Activated CD4-positive, alpha-beta T cell treated with anti-CD3 and anti-CD28 coated beads, Interleukin-2, amount 50 U/mL, for 1 hour (primary cell): ENCODE data around the gene CHD3.
A peak's percentile ranks its signal among the peaks of the same experiment; 100 is the strongest.

ENCODE experiments used
- DNase-seq: peaks from one replicate; pipeline ENCODE4 v3.0.0-alpha.2; 2020

The CHD3 gene

DNA sequence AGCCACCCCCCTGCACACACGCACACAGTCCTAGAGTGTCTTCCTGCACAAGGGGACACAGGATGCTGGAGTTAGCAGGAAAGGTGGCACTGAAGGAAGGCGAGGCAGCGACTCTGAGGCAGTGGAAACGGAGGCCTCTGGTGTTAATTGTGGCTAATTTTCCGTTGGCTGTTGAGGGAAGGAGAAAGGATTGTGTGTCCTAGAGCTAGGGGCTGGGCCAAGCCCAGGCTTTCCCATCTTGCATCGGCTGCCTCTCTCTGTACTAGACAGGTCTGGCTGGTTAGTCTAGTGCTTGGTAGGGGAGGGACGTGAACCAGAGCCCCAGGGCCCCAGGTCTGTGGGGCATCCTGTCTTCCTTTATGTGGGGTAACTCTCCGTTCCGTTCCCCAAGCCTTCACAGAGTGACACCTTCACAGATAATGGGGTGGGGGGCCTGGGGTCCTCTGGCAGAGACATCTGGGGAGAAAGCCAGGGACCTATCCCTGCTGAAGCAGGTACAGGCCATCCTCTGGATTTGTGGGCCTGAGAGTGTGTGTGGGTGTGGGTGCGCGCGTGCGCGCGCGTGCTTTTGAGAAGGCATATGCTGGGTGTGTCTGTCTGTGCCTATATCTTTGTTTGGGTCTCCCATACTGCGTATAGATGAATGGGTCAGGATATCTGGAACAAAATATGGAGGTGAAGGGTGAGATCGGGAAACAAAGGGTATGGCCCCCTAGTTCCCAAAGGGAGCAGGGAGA is at the start of gene CHD3:
CHD3 (plus strand) TSS at position 606 of the 737 bp plus-strand sequence. CDS start 212 bp downstream, outside the sequence.
- DNase-seq = peak; percentile 45

DNA sequence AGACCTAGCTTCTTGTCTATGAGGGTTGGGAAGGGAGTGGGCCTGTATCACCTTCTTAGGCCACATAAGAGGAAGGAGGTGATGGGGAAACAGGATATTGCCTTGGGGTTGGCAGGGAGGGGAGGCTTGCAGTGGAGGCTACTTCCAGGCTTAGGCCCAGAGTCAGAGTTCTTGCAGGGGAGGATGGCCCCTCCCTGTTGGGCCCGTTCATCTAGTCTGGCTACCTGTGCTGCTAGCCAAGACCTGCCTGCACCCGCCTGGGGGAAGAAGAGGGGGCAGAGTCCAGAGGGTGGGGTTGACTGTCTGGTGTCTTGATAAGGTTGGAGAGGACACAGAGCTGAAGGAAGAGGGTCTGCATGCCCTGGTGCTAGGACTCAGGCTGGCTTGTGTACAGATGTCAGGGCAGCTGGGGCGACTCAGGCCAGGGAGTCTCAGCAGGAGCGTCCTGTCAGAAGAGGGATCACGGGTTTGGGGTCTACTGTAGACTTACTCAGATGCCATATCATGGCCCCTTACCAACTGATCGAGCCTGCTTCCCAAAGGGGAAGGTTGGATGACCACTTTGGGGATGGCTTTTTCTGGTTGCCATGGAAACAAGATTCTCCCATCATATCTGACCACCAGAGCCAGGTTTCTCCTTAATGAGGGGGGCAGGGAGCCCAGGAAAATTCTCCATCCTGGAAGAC is 49.3 kb upstream of the CHD3 start:
- no peak for DNase-seq

DNA sequence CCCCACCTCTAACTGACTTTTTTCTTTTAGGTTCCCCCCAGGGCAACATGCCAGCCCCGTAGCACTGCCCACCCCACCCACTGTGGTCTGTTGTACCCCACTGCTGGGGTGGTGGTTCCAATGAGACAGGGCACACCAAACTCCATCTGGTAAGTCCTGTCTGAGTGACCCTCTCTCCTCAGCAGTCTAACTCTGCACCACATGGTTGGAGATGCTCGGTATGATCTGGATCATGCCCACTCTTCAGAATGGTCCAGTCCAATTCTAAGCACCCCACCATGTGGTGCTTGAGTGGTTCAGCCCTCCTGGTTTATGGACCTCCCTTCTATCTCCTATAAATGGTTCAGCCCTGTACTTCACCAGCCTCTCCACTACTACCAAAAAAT is 48.7 kb upstream of the CHD3 start:
- no peak for DNase-seq

- DNase-seq = no peak
Measured at GRCh38 chr17:7840441-7840840, 48.1 kb upstream of the CHD3 start.

DNA sequence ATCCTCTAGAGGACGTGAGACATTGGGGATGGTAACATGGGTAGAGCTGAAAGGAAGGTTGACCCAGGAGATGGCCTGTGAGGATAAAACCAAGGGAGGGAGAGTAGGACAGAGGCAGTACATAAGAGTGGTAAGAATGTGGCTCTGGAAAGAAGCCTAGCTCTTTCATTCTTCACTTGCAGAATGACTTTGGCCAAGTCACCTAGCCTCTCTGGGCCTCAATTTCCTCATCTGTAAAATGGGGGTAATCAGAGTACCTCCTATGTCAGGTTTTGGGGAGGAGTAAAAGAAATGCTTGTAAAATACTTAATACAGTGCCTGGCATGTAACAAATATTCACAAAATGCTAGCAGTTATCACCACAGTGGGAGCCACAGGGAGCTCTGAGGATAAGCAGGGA is 47.7 kb upstream of the CHD3 start:
- no peak for DNase-seq

- DNase-seq = peak; percentile 95
Measured at GRCh38 chr17:7841396-7841914, 47.1 kb upstream of the CHD3 start.

DNA sequence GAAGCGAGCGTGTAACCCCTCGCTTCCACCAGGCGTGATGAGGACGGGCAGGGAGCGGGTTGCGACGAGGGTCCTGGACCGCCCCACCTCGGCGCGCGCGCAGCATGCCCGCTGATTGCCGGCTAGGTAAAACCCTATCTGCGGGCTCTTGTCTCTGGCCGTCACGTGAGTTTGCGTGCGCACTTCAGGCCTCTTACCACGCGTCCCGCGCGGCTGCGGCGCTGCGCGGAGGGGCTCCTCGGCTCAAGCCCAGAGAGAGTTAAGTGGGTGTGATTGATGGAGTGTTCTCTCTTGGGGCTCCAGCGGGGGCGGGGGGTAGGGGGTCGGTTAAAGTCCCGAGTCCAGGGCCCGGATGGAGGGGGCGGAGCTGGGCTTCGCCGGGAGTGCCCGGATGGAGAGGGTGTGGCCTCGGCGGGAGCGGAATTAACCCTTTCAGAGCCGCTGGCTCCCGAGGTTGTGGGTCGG is 46.6 kb upstream of the CHD3 start:
- peak; percentile 80 for DNase-seq

DNA sequence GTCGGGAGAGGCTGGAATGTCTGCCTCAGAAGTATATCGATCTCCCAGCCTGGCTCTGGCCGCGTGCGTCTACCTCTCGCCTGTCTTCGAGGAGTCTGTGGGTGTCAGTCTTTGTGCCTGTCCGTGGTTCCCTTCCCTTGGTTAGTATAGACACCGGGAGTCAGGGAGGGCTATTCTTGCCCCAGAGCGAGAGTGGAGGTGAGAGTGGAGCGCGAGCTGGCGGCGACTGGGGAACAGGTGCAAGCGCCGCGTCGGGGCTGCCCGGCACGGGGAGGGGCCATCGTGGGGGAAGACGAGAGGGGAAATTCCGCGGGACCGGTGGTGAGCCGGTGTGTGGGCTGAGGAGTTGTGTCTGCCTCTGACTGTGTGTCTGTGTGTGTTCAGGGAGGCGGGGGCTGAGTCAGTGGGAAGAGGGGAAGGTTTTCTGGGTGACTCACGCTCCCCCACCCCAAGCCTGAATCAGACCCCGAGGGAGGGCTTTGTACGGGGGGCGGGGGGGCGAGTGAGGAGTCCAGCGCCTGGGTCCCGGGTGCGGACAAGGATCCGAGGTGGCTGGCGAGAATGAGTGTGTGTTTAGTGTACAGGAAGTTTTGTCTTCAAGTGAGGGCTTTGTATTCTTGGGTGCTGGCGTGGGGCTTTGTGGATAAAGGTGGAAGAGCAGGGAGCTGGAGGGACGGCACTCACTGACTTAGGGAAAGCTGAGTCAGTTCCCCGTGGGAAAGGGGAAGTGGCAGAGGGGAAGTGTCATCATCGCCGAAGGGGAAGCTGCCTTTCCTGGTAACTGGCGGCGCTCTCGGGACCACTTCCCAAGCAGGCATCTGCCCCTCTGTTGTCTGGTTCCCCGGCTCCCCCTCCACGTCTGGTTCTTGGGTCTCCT is 46.0 kb upstream of the CHD3 start:
- peak; percentile 97 for DNase-seq

DNA sequence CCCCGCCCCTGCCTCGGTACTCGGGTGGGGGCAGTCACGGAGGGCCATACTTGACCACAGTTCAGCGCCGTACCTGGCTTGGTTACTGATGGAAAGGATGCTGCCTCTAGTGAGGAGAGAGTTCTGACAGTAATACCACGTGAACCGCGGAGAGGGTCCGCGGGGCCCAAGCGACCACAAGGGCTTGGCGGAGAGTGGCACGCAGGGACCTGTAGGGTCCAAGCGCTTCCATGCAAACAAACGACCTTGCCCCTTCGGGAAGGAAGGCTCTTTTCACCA is 45.4 kb upstream of the CHD3 start:
- DNase-seq = no peak

DNA sequence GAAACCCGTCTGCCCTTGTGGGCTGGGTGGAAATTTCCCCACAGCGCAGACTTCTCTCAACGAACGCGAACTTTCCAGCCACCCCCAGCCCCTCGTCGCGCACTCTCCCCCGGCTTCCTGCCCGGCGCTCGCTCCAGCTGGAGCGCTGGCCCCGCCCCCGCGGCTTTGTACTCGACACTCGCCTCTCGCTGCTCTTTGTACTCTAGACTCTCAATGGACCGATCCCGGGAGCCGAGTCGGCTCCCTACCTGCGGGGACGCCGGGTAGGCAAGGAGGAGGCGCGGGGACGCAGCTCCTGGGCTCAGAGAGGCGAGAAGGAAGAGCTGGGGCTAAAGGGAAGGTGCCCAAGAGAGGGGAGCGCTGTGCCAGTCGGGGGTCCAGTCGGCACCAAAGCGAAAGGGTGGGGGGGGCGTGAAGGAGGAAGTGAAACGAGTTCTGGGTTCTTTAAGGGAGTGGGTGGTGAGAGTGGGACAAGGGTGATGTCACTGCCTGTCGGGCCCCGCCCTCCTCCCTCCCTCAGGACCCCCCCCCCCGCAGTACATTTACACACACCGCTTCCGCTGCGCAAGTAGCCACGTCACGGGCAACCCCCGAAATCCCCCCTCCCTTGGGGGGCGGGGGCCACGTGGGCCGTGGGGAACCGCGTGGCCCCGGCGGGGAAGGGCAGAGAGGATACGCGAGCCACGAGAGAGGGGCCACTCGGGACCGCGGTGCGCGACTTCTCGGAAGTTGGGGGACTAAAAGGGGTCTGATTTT is 44.9 kb upstream of the CHD3 start:
- DNase-seq = peak; percentile 91

GRCh38 chr17:7844292-7845154 is 44.1 kb upstream of the CHD3 start:
- DNase-seq = peak; percentile 73

GRCh38 chr17:7845359-7846062 is 43.1 kb upstream of the CHD3 start:
- no peak for DNase-seq

DNA sequence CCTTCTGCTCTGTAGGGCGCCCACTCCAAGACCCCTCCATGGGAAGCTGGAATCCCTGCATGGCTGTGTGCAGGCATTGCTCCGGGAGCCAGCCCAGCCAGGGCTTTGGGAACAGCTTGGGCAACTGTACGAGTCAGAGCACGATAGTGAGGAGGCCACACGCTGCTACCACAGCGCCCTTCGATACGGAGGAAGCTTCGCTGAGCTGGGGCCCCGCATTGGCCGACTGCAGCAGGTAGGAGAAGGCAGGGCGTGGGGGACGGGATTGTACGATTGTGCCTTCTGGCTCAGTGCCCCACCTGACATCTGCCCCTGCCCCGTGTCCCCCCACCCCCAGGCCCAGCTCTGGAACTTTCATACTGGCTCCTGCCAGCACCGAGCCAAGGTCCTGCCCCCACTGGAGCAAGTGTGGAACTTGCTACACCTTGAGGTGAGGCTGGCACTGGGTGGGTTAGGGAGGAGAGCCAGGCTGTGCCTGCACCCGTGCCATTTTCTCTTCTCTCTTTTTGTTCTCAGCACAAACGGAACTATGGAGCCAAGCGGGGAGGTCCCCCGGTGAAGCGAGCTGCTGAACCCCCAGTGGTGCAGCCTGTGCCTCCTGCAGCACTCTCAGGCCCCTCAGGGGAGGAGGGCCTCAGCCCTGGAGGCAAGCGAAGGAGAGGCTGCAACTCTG is 42.4 kb upstream of the CHD3 start:
- DNase-seq = no peak

DNA sequence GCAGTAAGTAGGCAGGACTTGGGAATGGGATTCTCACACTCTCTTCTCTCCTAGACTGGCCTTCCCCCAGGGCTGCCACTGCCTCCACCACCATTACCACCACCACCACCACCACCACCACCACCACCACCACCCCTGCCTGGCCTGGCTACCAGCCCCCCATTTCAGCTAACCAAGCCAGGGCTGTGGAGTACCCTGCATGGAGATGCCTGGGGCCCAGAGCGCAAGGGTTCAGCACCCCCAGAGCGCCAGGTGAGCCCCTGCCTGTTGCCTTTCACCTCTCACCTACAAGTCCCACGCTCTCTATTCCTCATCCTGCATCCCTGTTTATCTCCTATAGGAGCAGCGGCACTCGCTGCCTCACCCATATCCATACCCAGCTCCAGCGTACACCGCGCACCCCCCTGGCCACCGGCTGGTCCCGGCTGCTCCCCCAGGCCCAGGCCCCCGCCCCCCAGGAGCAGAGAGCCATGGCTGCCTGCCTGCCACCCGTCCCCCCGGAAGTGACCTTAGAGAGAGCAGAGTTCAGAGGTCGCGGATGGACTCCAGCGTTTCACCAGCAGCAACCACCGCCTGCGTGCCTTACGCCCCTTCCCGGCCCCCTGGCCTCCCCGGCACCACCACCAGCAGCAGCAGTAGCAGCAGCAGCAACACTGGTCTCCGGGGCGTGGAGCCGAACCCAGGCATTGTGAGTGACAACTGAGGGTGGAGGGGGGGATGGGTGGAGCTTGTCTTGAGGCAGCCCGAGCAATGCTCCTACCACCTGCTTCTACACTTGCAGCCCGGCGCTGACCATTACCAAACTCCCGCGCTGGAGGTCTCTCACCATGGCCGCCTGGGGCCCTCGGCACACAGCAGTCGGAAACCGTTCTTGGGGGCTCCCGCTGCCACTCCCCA is 41.6 kb upstream of the CHD3 start:
- DNase-seq = peak; percentile 30

DNA sequence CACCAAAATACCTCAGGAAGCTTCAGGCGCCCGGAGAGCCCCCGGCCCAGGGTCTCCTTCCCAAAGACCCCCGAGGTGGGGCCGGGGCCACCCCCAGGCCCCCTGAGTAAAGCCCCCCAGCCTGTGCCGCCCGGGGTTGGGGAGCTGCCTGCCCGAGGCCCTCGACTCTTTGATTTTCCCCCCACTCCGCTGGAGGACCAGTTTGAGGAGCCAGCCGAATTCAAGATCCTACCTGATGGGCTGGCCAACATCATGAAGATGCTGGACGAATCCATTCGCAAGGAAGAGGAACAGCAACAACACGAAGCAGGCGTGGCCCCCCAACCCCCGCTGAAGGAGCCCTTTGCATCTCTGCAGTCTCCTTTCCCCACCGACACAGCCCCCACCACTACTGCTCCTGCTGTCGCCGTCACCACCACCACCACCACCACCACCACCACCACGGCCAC is 40.4 kb upstream of the CHD3 start:
- DNase-seq = peak; percentile 15

DNA sequence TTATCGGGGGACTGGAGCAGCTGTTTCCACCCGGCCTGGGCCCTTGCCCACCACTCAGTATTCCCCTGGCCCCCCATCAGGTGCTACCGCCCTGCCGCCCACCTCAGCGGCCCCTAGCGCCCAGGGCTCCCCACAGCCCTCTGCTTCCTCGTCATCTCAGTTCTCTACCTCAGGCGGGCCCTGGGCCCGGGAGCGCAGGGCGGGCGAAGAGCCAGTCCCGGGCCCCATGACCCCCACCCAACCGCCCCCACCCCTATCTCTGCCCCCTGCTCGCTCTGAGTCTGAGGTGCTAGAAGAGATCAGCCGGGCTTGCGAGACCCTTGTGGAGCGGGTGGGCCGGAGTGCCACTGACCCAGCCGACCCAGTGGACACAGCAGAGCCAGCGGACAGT is 39.9 kb upstream of the CHD3 start:
- no peak for DNase-seq

DNA sequence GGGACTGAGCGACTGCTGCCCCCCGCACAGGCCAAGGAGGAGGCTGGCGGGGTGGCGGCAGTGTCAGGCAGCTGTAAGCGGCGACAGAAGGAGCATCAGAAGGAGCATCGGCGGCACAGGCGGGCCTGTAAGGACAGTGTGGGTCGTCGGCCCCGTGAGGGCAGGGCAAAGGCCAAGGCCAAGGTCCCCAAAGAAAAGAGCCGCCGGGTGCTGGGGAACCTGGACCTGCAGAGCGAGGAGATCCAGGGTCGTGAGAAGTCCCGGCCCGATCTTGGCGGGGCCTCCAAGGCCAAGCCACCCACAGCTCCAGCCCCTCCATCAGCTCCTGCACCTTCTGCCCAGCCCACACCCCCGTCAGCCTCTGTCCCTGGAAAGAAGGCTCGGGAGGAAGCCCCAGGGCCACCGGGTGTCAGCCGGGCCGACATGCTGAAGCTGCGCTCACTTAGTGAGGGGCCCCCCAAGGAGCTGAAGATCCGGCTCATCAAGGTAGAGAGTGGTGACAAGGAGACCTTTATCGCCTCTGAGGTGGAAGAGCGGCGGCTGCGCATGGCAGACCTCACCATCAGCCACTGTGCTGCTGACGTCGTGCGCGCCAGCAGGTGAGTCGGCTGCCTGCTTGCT is 39.3 kb upstream of the CHD3 start:
- DNase-seq = peak; percentile 20

DNA sequence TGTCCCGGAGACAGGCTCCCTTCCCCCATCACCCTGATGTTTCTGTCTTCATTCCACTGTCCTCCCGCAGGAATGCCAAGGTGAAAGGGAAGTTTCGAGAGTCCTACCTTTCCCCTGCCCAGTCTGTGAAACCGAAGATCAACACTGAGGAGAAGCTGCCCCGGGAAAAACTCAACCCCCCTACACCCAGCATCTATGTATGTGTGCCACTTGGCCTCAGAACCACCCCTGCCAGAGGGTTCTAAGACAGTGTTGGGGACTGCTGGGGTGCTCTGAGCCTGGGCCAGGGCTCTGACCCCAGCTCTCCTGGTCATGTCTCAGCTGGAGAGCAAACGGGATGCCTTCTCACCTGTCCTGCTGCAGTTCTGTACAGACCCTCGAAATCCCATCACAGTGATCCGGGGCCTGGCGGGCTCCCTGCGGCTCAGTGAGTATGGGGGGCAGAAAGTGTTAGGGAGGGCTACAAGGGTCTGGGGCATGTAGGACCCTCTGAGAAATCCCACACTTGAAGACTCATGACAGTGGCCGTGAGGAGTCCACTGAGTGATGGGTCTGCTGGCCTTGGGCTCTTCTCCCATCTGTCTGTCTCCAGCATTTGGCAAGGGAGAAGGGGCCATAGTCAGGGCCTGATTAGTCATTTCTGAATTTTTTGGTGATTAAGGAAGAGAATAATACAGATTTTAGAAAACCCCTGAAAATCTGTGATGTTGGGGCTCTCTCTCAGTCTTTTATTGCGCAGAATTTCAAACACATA is 38.7 kb upstream of the CHD3 start:
- no peak for DNase-seq
